ENCODE measurements around the gene MIX23.

GRCh38 chr3:122398920-122399319, 15.9 kb upstream of the MIX23 start:
- TF ChIP-seq CTCF (IDR thresholded peaks at IDR 0.05): no peak
- no peak for TF ChIP-seq POLR2A (IDR thresholded peaks at IDR 0.05)
